ENCODE results near the gene CAMK1D.
"Not testable (repeated sequence)": the region's sequence is repeated elsewhere in the genome, so short reads cannot be mapped to it uniquely, and the experiment has no call there.

Gene CAMK1D

DNA sequence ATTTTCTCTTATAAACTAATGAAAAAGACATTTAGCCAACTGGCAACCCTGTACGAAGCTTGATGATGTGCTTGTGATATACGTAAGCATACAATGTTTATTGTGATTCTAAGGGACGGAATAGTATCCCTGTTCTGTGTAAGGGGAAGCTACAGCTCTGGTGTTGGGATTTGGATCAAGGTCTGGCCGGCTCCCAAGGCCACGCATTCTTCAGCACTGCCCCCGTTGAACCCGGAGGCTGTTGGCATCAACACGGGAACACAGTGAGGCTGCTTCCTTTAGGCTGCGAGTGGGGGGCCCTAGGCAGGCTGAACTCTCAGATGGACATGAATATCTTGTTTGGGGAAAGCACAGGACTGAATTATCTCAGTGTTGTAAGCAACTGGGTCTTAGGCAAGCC is 180.6 kb downstream of the CAMK1D start:
- no peak for DNase-seq

DNA sequence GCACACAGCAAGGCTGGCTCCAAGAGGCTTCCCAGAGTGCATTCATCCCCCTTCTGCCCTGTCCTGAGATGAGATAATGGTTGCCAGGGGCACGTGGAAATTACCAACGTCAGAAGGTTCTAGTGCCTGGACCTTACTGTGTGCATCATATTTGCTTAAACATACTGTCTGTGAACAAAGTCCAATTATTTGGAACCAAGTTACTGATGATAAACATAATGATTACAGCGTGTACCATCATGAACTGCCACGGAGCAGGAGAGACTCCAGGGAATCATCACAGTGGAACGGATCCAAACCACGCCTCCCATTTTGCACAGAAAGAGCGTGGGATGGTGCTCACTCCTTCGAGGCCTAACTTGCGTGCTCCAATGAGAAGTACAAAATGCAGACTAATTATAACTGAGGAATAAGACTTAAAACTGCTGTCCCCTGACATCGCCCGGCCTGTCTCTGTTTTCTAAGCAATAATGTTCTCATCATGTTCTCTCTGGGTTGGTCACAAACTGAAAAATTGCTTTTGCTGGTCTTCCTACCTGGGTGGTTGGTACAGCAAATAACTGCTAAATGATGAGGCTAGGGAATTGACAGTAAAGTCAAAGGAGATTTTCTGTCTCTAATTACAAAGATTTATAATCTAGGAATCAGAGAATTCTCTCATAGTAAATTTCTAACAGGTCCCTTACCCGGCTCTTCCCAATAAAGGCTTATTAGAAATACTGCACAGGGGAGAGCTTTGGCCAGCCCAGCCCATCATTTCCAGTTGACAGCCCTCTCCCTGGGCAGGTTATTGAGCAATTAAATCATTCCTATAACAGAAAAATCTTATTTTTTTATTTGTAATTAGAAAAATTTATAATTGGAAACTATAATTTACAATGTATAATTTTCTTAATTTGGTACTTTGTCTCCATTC is 182.2 kb downstream of the CAMK1D start:
- DNase-seq, result no peak

DNA sequence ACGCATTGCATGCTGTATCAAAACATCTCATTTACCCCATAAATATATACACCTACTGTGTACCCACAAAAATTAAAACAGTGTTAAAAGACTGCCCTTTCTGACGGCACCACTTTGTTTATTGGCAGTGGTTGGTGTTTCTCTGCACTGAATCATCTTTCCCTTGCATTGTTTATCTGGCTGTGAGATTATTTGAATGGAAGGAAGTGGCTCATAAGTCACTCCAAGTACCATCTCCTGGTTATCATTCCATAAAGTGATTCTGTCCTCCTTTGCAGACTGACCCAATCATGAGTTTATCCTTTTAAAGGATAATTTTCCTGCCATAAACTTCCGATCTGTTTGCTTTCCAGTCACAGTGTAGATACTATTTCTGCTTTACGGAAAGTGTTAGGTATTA is 183.8 kb downstream of the CAMK1D start:
- DNase-seq, result no peak

DNA sequence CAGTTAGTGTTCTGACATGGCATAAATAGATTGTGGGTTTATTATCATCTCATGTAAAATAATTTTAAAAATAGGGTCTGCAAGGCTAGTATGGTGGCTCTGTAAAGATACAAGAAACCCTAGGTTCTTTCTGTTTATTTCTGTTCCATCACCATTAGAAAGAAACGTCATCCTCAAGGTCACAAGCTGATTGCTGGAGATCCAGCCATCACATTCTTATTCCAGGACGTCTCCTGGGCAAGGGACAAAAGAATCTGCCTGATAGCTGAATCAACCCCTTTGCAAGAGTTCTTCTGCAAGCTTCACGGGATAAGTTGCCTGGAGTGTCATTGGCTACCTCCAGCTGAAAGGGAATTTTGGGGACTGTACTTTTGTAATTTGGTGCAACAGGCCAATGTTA is 184.4 kb downstream of the CAMK1D start:
- no peak for DNase-seq

DNA sequence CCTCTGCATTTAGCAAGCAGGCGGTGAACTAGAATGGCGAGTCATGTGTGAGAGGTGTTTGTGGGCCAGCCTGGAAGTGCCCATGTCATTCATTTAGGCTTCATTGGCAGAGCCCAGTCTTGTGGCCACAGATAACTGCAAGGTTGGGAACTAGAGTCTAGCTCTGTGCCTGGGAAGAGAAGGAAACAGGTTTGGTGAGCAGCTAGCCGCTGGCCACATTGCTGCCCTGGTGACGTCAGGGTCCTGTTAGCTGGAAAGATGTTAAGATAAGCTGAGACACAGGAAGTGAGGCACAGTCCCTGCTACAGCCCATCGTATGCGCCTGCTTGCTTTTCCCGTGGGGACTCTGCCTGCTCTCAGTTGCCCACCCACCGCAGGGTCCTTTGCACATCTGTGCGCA is 185.5 kb downstream of the CAMK1D start:
- DNase-seq, result no peak

DNA sequence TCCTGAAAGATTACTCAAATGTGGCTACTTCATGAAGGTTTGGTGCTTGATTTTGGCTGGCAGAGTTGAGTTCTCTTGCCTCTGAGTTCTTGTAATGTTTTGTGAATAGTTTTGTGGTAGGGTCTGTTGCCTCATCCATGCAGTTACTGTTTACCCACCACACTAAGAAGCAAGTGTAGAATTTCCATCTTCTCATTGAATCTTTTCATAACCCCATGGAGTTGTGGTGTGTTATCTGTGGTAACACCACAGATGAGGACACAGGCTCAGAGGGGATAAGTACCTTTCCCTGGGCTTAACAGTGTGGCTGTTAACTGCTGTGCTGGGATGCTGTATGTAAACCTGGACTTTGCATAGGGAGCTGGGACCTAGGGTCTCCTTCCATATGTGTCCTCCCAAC is 186.3 kb downstream of the CAMK1D start:
- no peak for DNase-seq

DNA sequence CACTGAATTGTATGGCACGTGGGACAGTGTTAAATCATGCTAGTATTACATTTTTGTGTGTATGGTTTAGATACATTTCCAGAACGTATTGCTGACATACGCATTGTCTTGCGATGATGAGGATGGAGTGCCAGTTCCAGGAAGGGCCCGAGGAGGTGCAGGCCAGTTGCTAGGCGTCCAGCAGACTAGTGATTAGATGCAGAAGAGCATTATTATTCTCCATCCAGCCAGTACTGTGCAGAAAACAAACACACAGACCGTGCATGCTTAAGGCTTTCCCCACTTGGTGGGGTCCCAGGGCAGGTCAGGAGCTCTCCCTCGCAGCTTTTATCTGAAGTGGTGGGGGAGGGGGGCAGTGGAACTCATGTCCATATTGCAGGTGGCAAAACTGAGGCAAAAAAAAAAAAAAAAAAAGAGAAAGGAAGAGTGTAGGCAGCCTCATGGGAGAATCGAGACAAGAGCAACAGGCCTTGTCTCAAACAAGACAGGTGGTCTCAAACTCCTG is 189.2 kb downstream of the CAMK1D start:
- no peak for DNase-seq

DNA sequence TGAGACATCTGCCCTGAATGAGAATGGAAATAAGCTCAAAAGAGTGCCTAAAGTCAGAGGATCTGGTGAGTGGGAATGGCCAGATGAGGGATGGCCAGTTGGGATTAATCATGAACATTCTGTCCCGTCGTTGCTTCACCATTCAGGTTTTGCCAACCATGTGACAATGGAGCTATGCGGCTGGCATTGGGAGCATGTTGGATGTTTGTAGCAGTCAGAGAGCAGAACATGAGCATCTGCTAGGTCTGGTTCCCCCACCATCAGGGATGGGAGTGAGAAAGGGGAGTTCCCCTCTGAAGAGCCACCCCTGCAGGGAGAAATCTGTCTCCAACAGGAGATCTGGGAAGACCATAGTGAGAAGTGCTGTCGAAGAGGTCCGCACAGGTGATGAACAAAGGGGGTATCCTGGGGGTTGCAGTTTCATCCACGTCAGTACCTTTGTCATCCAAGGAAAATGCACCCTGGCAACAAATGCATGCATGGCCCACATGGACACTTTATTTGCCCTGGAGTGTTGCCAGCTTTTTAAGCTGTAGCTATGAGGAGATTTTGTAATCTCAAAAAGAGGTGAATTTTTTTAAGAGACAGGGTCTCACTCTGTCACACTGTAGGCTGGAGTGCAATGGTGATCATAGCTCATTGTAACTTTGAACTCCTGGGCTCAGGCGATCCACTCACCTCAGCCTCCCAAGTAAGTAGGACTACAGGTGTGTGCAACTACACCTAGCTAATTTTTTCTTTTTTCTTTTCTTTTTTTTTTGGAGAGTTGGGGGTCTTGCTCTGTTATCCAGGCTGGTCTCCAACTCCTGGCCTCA is 190.2 kb downstream of the CAMK1D start:
- no peak for DNase-seq

DNA sequence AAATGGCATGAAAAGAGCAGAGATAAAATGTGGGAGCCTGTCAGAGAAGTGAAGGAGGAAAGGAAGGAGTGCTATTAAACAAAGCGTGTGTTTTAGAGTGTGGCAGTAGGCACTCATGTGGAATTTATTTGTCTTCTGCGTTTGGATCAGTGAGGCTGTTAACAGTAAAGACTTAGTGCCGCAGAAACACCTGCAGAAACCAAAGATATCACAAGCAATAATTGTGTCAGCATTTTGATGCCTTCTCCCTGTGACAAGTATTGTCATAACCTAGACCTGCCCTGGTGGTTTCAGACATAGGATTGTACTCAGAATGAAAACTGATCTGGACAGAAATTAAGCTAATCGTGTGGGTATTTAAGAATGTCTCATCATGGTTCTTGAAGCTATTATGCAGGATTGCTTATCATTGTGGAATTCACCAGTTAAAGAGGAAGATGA is 191.0 kb downstream of the CAMK1D start:
- DNase-seq, result no peak

DNA sequence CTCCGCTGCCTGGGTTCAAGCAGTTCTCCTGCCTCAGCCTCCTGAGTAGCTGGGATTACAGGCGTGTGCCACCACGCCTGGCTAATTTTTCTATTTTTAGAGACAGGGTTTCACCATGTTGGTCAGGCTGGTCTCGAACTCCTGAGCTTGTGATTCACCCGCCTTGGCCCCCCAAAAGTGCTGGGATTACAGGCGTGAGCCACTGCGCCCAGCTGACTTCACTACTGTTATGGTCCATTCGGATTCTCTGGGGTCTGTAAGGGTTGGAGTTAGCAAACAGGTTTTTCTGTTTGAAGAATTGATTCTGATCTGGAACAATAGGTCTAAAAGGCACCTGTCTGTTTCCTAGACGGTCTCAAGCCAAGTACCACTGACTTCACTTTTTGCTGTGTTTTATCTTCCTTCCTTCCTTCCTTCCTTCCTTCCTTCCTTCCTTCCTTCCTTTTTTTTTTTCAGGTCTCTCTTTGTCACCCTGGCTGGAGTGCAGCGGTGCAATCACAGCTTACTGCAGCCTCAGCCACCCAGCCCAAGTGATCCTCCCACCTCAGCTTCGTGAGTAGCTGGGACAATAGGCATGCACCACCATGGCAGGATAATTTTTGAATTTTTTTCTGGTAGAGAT is 192.2 kb downstream of the CAMK1D start:
- DNase-seq, result no peak

DNA sequence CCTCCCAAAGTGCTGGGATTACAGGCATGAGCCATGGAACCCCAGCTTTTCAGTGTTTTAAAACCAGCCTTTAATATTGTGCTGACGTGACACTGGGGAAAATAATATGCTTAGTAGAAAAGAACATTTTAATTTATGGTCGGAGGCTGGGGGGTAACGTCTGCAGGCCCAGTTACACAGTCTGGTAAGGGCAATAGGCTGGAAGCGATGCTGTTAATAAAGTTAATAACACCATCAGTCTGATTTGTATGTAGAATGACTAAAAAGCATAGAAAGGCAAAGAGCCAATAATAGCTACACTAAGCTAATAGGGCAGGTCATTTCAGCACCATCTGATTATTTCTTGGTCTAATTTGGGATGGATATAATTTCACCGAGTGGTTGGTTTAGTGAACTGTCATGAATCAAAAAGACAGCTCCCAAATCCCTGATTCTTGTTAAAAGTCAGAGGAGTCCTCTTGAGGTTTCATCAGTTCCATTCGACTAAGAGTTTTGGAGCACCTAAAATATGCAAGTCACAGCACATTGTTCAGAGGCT is 192.9 kb downstream of the CAMK1D start:
- no peak for DNase-seq

DNA sequence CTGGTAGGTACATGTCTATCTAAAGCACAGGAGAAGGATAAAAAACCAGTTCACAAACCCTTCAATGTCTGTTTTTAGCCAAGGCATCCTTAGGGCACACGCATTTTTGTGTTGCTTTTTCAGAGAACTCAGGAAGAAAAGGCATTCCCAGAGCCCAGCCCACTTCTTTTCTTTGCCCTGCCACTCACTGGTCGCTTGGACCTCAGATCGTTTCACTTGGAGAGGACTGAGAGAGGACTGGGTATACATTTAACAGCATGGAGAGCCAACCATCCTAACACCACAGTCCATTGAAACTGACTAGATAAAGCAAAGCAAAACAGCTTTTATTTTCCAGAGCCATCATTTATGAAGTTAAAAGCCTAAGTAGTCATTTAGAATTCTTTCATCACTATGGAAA is 194.2 kb downstream of the CAMK1D start:
- no peak for DNase-seq

DNA sequence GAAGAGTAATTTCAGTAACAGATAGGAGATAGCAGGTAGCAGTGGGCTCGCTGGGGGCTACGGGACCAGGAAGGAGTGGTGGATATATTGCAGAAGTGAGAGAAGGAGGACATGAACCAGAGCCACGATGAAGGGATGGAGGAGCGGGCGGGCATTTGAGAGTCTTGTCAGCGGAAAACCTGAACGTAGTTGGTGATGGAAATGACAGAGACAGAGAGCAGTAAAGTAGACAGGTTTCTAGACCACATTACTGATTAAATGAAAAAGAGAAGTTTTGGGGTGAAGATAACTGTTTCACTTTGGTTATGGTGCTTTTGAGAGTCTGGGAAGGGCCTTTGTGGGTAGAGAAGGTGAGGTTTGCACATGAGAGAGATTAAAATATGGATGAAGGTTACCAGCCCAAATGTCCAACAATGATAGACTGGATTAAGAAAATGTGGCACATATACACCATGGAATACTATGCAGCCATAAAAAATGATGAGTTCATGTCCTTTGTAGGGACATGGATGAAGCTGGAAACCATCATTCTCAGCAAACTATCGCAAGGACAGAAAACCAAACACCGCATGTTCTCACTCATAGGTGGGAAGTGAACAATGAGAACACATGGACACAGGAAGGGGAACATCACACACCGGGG is 196.9 kb downstream of the CAMK1D start:
- DNase-seq, result not testable (repeated sequence)

DNA sequence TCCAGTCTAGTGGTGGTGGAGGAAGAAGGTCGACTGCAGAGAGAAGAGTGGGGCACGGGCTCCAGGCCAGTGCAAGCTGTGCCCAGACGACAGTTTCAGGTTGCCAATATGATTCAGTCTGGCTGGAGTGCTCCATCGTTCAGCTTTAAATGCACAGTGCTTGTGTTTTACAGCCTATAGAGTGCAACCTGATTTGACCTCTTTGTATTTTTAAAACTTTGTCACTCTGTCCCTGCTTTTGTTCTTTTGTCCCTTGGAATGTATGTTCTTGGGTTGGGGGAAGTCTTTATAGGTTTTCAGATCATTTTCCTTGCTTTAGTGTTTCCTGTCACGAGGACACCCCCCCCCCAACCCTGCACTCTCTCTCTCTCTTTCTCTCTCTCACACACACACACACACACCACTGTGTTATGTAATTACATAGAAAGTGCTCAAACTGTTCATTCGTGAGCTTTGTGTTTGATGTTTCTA is 198.0 kb downstream of the CAMK1D start:
- peak; percentile 12 for DNase-seq

DNA sequence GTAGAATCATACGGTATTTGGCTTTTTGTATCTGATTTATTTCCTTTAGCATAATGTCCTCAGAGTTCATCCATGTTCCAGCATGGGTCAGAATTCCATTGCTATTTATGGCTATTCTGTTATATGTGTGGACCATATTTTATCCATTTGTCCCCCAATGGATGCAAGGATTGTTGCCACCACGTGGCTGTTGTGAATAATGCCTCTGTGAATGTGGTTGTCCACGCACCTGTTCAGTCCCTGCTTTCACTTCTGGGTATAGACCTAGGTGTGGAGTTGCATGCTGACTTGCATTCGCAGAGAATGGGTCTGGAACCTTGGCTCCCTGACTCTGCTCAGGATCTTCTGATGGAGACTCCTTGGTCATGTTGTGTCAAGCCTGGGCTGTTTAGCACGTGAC is 199.9 kb downstream of the CAMK1D start:
- DNase-seq, result no peak

DNA sequence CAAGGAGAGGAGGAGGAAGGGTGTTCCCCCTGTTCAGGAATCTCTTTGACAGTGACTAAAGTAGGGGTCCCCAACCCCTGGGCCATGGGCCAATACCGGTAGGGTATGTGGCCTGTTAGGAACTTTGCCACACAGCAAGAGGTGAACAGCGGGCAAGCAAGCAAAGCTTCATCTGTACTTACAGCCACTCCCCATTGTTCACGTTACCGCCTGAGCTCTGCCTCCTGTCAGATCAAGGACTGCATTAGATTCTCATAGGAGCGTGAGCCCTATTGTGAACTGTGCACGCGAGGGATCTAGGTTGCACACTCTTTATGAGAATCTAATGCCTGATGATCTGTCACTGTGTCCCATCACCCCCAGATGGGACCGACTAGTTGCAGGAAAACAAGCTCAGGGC is 201.6 kb downstream of the CAMK1D start:
- no peak for DNase-seq

DNA sequence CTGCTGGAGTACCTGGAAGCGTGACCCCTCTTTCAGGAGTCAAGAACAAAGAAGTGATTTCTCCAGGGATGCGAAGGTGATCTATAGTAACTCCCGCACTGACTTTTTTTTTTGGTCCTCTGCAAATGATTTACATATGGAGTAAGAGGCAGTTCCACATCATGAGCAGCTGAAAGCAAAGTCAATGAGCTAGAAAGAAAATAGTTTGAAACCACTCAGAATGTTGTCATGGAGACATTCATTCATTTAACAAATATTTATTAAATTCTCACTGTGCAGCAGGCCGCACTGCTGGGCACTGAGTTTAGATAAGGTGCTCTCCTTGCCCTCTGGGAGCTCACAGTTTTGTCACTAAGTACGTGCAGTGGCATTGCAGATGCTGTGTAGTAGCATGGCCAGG is 206.7 kb downstream of the CAMK1D start:
- no peak for DNase-seq

DNA sequence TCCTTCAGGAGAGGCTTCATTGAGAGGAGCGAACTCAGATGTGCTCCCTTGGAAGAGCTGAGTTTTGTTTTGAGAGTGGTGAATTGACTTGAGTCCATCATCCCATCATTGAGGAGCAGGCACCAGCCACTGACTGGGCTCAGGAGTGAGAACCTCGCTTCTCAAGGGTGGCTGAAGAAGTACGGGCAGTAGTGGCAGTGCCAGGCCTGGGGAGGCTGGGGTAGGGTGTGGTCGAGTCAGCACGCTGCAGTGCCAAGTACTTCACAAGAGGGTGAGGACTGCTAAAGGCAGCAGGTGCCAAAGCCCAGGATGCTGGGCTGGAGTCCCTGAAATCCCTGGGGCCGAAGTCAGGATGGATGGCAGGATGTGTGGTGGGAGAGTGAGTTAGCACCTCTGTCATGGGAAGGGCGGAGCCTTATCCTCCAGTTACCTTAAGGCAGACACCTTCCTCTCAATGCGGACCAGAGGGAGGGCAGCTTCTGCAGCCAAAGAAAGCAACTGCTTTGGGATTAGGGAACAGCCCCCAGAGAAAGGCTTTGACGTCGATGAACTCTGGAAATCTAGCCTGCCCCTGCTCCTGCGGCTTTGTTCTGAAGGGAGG is 210.3 kb downstream of the CAMK1D start:
- DNase-seq, result no peak

DNA sequence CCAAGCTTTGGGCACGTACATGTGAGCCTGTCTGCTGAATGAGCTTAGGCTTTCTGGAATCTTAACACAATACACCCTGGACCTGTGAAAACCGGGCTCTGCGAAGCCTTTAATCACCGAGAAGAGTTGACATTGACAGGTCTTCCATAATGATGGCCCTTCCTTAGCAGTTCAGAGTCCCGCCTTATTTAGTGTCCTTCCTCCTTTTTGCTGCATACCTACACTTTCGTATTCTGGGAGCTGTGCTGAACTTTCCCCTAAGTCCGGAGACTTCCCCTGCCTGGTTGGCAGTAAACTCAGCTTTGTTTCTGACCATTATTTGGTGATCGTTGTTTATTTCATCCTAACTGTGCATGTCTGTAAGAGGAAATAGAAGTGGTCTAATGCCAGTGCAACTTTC is 212.0 kb downstream of the CAMK1D start:
- DNase-seq, result no peak

DNA sequence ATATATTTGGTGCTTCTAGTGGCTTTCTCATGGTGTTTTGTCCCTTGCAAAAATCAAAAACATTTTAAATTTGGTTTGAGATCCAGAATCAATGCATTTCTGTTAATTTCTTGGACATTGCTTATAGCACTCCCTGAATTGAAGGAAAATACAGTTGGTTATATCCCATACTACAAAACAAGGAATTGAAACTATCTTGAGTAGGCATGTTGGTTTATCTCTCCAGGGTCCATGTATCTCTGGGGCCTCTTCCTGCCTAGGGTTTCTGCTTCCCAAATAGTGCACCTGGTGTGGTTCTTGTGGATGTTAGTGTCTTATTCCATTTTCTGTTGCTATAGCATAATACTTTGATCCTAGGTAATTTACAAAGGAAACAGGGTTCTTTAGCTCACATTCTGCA is 212.4 kb downstream of the CAMK1D start:
- no peak for DNase-seq

DNA sequence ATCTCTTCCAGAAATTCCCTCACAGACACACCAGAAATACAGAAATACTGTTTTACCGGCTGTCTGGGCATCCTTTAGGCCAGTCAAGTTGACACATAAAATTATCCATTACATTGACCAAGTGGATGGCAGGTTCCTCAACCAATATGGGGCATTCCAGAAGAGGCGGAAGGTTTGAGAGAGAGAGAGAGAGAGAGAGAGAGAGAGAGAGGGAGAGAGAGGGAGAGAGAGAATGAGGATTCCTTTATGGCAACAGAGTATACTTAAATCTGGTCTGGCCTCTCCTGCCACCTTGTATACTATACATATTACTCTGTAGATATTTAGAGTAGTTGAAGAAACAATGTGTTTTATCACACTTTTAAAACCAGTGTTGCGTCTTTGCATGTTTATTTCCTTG is 214.1 kb downstream of the CAMK1D start:
- DNase-seq, result no peak

DNA sequence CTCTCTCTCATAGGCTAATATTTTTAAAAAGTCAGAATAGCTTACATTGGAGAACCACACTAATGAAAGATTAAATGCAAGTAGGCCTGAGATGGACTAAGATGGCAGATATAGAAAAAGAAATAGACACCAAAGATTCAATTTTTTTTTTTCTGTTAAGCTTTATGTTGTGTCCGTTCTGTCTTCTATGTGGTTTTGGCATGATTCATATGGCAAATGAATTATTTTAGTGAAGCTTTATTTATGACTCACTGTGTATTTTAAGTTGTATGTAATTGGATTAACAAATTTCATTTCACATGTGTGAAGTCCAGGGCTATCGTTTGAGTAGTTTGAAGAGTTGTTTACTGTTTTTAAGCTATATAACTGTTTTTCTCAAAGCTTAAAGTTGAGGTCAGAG is 214.8 kb downstream of the CAMK1D start:
- DNase-seq, result no peak

Data from central memory CD4-positive, alpha-beta T cell (primary cell).